ENCODE measurements around the gene KRT33A.

The KRT33A gene

DNA sequence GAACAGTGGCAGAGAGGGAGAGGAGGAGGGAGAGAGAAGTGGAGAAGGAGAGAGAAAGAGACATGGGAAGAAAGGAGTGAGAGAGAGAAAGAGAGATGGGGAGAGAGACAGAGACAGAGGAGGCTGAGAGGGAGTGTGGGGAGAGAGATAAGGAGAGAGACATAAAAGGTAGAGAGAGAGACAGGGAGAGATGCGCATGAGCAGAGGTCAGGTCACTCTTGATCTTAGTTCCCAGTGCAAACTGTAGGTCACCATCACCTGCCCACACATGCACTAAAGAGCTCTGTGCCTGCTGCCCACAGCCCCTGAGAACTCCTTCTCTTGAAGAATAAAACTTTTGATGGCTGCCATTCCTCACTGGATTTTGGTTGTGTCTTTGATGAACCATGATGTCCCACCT, 14.9 kb downstream of the KRT33A start:
- no peak overlapping the region for H3K4me3 ChIP-seq (replicated peaks in 1 of 2; ENCODE audit: low read depth in 2 of 2, low read length in 2 of 2)
- no peak for DNase-seq (ENCODE audit: low read depth in 2 of 2)
- TF ChIP-seq, protein P1, sequence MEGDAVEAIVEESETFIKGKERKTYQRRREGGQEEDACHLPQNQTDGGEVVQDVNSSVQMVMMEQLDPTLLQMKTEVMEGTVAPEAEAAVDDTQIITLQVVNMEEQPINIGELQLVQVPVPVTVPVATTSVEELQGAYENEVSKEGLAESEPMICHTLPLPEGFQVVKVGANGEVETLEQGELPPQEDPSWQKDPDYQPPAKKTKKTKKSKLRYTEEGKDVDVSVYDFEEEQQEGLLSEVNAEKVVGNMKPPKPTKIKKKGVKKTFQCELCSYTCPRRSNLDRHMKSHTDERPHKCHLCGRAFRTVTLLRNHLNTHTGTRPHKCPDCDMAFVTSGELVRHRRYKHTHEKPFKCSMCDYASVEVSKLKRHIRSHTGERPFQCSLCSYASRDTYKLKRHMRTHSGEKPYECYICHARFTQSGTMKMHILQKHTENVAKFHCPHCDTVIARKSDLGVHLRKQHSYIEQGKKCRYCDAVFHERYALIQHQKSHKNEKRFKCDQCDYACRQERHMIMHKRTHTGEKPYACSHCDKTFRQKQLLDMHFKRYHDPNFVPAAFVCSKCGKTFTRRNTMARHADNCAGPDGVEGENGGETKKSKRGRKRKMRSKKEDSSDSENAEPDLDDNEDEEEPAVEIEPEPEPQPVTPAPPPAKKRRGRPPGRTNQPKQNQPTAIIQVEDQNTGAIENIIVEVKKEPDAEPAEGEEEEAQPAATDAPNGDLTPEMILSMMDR (IDR thresholded peaks at IDR 0.05; ENCODE audit: low read depth, low read length): no peak

DNA sequence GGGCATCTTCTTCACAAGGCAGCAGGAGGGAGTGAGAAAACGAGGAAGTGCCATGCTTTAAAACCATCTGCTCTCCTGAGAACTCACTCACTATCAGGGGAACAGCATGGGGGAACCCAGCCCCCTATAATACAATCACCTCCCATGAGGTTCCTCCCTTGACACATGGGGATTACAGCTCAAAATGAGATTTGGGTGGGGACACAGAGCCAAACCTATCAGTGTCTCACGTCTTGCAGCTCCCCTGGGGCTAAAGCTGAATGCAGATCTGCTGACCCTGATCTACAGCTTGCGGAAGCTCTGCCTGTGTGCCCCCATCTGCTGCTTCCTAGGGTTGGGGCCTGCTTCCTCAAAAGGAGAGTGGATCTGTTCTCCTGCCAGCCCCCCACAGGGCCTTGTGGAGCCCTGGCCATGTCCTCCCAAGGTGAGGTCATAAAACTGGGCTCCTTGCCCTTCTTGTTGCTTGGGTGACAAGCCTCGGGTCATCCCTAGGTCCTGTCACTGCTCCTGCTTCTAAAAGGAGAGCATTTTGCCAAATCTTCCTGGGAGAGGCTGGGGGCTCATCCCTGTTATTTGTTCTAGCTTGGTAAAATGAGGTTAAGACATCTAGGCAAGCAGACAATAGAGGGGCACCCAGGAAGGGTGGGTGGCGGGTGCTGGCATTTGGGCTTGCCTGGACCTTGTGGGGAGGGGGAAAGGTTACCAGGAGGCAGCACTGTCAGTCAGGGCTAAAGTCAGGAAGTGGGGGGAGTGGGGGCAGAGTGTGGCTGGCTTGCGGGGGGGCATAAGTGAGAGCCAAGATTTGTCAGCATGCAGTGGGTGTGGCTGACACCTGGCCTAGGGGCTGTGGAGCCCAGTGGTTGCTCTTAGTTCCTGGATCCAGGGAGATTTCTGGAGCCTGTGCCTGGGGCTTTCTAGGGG, 16.0 kb downstream of the KRT33A start:
- no peak overlapping the region for H3K4me3 ChIP-seq (replicated peaks in 1 of 2; ENCODE audit: low read depth in 2 of 2, low read length in 2 of 2)
- no peak for DNase-seq (ENCODE audit: low read depth in 2 of 2)
- TF ChIP-seq, protein P1 (IDR thresholded peaks at IDR 0.05; ENCODE audit: low read depth, low read length): no peak

DNA sequence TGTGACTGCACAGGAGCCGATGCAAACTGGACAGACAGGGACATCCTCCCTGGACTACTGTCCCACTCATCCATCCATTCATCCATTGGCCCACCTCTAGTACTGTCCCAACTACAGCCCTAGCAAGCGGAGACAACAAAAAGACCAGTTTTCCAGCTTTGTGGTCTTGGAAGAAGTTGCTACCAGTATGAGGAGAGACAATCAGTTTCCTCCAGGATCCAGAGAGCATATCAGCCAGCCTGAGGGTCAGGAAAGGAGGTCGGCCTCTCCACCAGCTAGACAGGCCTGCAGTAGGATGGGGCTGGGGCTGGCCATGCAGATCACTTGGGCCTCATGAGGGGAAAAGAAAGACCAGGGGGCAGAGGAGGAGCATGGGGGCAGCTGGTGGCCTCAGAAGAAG, 16.8 kb downstream of the KRT33A start:
- H3K4me3 ChIP-seq (replicated peaks in 1 of 2; ENCODE audit: low read depth in 2 of 2, low read length in 2 of 2): no peak overlapping the region
- TF ChIP-seq, protein P1 (IDR thresholded peaks at IDR 0.05; ENCODE audit: low read depth, low read length): no peak
- no peak for DNase-seq (ENCODE audit: low read depth in 2 of 2)

DNA sequence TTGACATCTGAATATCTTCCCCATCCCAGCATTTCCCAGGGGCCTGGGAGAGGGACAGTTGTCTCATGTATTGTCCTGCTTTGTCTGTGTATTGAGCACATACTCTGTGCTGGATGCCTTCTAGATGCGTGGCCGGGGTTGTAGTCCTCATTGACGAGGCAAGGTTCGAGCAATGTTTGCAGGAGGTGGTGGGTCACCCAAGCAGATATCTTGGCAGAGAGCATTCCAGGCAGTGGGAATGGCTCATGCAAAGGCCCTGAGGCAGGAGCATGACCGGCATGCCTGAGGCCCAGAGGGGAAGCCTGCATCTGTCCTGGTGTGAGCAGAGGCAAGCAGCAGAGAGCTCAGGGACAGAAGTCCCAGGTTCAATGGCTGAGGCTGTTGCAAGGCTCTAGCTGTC, 17.5 kb downstream of the KRT33A start:
- H3K4me3 ChIP-seq (replicated peaks in 1 of 2; ENCODE audit: low read depth in 2 of 2, low read length in 2 of 2): no peak overlapping the region
- no peak for DNase-seq (ENCODE audit: low read depth in 2 of 2)
- TF ChIP-seq, protein P1 (IDR thresholded peaks at IDR 0.05; ENCODE audit: low read depth, low read length): no peak

DNA sequence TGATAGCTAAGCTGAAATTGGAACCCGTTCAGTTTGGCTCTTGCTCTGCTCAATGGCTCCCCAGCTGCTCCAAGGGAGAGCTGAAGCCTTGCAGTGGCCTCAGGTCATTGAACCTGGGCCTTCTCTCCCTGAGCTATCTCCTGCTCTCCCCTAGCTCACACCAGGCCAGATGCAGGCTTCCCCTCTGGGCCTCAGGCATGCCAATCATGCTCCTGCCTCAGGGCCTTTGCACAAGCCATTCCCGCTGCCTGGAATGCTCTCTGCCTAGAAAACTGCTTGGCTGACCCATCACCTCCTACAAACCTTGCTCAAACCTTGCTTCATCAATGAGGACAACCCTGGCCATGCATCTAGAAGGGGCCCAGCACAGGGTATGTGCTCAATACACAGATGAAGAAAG, 18.4 kb downstream of the KRT33A start:
- TF ChIP-seq, protein P1 (IDR thresholded peaks at IDR 0.05; ENCODE audit: low read depth, low read length): no peak
- DNase-seq (ENCODE audit: low read depth in 2 of 2): no peak
- H3K4me3 ChIP-seq (replicated peaks in 1 of 2; ENCODE audit: low read depth in 2 of 2, low read length in 2 of 2): no peak overlapping the region

DNA sequence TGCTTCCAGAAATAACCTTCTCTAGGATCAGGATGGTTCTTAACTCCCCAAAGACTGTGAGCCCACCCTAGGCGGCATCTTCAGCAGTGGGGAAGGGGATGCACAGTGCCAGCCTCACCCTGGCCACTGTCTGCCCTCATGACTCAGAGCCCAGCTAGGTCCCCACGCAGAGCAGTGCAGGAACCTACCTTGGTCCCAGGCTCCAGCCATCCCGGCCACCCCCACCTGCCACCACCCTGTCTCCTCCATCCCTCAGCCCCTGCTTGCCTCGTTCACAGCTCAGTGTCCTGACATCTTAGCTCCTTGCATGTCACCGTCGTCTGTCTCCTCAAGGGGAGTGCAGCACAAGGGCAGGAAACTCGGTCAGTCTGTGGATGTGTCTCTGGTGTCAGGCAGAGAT, 19.0 kb downstream of the KRT33A start:
- TF ChIP-seq, protein P1 (IDR thresholded peaks at IDR 0.05; ENCODE audit: low read depth, low read length): no peak
- no peak for DNase-seq (ENCODE audit: low read depth in 2 of 2)
- no peak overlapping the region for H3K4me3 ChIP-seq (replicated peaks in 1 of 2; ENCODE audit: low read depth in 2 of 2, low read length in 2 of 2)

All from cardiac fibroblast (primary cell).